Dermis microvascular lymphatic vessel endothelial cell (primary cell): ENCODE data around the gene POU3F2. TPM values are rescaled to one million over a fixed set of nuclear protein-coding genes. Genes with fewer than 3 reads are reported as not detected.

Experiments used
- DNase-seq, 2 donors: peaks; one replicate each; pipeline versions ENCODE4 v3.0.0 to v3.0.0-alpha.2; 2010; ENCODE audit warnings: low read depth in 2 of 2
- total RNA-seq: library from RNA; depleted of rRNA; stranded (reverse); fragments of >200 nt; gene quantifications from 2 replicates; pipeline ENCODE4 v1.2.1, GENCODE V29; 2014

Gene POU3F2
- total RNA-seq, 1 donor from 2014 or later, result not detected

DNA sequence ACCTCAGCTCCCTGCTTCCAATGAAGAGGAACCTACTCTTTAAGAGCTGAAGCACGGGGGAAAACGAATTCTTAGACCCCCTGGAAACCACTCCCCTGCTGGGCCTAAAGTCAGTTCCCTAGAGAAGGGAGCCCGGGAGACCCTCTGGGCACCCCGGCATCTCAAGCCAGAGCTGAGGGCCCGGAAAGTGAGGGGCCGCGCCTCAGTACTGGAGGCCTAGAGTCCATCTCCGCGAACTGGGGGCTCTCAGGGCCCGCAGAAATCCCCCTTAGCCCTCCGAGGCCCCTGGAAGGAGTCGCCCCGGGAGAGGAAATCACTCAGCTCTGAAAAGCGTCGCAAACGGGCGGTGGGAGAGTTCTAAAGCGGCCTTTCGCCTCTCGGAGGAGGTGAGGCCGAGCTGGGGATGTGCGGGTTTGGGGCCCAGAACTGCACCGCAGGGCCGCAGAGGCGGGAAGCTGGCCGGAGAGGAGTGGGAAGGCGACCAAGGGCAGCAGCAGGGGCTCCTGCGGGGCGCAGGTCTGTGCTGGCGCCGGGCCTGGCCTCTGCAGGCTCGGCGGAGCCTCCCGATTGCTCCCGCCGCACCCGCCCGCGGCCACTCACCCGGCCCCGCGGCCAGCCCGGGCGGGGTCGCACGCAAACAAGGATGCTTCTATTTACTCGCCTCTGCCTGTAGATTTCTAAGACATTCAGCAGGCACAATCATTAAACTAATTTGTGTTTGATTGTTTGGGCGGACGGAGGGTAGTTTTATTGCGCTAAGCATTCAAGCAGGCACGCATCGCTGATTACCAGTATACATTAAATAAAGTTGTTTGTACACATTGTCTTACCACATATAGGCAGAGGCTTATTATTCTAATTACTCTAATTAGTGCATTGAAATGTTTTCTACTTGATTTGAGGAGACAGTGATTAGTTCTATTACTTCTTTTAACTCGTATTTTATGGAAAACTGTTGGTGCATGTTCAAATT lies 9.2 kb downstream of the POU3F2 start:
- no peak for DNase-seq

DNA sequence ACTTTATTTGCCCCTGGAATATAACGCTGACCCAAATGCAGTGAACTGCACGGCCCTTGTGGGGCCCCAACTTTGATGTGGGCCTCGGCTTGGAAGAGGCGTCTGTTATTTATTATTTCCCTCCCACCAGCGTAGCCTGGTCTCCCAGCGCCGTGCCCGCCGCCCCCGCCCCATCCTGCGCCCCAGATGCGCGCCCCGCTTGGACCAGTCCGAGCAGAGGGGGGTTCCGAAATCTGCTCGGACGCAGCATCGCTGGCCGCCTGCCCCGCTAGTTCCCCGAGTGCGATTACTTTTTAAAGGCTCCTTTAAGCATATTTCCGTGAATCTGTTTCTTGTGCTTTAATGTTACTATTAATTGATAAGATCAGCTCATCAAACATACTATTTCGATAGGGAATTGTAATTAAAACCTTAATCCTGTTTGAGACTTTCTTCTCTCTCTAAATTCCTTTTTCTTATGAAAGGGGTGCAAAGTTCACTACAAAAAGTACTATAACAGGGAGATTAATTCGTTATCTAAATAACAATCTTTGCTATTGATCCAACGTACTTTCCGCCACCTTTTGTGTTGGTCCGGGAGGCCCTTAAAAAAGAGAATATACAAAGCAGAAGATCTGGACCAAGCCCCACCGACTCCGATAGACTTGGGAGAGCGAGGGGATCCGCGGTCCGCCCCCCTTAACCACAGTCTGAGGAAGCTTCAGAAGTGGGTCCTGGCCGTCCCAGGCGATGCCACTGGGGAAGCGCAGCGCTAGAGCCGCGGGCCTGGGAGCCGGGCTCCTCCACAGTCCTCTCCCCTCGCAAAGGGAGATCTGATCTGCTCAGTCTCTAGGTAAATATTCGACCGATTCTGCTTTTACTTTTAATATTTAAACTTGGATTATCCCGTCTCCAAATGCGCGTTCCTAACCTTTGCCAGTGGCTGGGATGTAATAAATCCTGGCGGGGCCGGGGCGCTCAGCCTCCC lies 10.2 kb downstream of the POU3F2 start:
- DNase-seq, result no peak

DNA sequence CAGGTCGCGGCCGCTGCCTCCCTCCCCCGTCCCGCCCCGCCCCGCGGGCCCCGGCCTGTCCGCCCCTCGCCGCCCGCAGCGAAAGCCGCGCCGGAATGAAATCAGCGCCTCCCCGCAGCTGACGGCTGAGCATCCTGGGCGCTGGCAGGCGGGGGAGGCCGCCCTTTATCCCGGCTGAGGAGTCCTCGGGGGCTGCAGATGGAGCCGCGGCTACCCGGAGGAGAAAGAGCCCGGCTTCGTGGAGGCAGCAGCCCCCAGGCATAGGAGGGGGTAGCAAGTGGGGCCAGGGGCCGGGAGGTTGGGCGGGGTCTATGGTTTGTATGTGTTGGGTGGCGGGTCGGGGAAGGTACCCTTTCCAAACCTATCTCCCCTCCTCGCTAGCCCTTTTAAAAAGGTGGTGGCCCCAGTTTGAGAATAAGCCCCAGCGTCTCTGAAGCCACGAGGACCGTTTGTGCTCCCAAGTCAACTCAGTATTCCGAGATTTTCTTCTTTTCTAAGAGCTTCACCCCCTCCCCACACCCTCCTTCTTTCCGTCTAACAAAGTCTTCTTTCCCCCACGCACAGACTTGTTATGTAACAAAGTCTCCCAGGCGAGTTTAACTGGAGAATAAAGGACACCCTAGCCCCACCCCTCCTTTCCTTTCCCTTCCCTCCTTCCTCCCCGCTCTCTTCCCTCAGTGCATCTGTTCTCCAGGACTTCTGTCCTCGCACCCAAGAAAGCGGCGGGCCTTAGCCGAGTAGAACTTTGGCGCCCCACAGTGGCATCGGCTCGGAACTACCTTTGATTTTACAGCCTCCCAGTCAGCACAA lies 11.0 kb downstream of the POU3F2 start:
- DNase-seq, result peak; percentile 31 to 71

DNA sequence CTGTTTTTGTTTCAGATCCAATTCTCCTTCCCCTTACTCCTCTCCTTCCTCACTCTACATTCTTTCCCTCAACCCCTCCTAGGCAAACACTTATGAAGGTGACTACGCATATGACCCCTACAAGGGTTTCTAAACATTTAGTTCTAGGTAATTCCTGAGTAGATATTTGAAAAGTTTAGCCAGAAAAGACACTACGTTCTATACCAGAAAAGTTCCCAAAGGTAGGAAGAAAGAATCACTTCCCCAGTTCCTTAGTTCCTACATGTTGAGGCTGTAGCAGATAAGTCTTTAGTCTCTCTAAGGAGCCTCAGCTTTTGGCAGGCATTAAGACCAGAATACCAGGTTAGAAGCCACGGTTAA lies 11.6 kb downstream of the POU3F2 start:
- no peak for DNase-seq

DNA sequence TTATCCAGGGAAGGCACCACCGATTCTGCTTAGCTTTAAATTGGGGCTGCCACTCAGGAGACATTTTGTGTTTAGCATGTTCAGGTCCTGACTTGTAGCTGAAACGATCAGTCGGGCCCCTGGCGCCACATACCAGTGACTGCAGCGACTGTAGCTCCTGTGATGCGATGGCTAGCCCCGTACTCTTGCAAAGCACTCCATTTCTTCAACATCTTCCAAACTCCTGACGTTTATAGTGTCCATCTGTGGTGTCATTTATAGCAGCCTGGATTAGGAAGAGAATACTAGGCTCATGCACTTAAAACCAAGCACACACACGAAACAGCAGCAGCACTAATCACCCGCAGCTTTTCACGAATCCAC lies 13.0 kb downstream of the POU3F2 start:
- no peak for DNase-seq

DNA sequence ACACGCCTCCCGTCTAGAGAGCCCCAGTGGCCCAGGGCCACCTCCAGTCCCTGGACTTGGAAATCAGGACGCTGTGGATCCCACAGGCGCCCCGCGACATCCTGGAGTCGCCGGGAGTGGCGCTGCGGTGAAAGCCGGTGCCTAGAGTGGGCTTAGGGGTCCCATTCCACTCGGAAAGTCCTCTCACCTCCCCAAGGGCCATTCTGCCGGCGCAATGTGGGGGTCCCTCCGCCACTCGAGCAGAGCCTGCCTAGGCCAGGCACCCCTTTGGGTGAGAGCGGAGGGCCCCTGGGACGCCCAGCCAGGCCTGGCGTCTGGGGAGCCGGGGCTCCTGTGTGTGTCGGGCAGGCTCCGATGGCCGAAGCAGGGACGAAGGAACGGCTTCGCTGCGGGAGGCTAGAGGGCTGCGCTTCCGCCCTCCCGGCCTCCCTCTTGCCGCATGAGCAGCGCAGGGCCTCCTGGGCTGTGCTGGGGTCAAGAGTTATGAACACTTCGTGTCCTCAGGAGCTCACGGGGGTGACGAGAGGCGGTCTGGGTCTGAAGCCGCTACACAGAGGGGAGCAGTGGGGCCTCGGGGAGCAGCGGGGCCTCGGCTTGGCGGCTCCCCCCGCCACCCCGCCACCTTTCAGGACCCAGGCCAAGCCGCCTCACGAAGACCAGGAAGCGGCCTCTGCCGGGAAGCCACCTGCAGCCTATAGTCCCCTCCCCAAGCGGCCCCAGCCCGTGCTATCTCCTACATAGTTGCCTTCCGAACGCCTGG lies 13.6 kb downstream of the POU3F2 start:
- DNase-seq, result no peak

DNA sequence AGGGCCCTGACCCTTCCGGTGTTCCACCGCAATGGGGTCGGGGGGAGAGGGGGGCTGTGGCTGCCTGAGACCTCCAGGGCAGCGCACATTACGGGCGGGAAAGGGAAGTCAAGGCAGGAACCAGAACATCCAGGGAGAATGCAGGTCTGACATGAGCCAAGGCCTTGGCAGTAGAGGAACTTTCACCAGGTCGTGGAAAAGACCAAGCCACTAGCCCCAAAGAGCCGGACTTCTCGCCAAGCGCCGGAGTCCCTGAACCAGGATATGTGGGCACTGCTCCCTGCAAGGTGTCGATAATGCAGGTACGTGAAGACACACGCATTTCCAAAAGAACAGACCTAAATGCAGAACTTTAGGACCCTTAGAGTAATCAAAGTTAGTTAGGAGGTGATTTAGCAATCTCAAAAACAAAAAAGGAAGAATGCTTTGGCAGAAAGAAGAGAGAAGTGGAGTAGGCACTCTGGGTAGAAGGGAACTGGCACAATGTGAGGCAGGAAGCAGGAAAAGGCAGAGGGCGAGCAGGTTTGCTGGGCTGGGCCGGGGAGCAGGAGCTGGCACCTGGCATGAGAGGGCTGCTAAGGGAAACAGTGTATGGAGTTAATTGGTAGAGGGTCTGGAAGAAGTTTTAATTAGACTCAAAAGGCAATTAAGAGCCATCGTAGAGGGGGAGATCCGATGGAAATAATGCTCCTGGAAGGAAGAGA lies 14.3 kb downstream of the POU3F2 start:
- no peak for DNase-seq

DNA sequence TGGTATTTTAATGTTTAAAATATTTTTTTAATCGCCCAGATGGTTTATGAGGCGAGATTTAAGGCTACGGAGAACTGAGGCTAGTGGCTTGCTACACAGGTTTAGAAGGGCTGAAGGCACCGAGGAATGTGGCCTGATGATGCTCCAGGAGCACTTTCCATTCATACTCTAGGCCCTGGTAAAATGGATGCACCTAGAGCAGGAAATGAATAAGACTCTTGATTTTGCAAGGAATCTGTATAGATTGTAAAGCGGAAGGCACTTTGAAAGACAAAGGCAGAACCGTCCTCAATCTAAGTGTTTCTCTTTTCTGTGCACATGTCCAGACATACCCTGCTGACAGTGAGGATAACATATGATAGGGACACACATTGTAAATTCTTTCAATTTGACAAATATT lies 30.1 kb downstream of the POU3F2 start:
- no peak for DNase-seq

DNA sequence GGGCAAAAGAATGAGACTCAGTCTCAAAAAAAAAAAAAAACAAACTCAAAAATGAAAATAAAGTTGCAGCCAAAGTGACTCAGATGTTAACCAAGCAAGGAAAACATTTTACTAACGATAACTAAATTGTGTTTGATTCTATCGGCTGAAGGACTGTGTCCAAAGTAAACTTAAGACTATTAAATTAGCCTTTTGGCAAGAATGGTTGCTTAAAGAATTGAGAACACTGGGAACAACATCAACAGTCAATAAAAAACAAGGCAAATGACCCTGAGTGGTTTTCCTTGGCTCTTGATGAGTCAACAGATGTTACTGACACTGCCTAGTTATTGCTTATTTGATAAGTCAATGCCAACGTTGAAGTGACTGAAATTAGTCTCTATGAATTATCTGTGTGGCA lies 36.7 kb downstream of the POU3F2 start:
- DNase-seq, result peak in 1 of 2 donors; percentile 34

DNA sequence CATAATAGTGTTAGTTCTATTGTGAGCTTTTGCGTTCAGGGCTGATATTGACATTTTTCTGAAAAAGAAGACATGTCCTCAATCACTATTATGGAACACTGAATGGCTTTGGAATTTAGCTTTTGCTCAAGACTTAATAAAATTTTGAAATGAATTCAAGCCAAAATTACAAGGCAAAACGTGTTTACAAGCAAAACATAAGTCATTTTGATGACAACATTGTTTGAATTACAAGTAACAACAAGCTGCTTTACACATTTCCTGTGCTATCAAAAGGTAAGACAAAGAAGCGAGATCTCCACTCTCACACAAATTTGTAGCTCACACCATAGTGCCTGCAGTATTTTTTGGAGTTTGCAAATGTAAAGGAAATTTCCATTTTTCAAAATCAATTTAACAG lies 37.4 kb downstream of the POU3F2 start:
- DNase-seq, result no peak

DNA sequence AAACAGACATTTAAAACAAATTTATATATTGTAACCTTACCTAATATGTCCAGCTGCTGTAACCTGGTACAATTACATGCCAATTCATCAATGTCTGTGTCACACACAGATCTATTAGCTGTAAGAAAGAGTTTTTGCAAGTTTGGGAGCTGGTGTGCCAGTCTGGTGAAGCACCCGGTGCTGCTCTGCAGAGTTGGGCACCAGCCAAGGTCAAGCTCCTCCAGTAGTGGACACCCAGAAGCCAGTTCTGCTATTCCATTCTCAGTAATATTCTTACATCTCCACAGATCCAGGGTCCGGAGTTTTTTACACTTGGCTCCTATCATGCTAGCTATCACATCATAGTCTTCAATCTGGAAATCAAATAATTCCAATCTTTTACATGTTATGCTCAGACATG lies 41.0 kb downstream of the POU3F2 start:
- DNase-seq, result no peak

DNA sequence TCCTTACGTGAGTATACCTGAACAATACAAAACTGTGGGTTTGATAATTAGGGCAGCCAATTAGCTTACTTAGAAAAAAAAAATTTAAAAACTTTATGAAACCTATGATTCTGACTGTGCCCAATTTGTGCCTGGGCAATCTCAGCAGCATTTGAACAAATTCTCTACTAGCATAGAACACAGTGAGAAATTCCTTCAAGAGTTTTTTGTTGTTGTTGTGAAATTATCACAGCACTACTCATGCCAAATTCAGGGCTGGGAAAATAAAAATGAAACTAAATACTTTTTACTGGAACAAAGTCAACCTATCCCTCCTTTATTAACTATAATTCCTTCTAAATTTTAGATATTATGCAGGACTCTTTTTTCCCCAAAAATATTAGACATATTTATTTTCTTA lies 42.9 kb downstream of the POU3F2 start:
- DNase-seq, result no peak

DNA sequence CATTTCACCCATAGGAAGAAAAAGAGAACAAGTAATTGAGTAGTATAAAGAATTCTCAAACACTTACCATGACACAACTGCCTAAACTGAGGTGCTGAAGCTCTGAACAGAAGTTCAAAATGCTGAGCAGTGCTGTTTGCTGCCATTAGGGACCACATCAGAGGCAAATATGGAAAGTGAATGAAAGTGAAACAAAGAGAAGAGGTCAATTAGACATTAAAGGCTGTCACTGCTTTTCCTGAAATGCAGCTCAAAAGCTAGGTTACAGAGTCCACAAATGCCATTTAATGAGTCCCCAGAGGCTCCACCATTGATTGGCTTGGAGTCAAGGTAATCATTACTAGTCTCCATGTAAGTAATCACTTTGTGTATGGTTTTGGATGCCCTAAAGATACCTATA lies 46.1 kb downstream of the POU3F2 start:
- DNase-seq, result no peak

DNA sequence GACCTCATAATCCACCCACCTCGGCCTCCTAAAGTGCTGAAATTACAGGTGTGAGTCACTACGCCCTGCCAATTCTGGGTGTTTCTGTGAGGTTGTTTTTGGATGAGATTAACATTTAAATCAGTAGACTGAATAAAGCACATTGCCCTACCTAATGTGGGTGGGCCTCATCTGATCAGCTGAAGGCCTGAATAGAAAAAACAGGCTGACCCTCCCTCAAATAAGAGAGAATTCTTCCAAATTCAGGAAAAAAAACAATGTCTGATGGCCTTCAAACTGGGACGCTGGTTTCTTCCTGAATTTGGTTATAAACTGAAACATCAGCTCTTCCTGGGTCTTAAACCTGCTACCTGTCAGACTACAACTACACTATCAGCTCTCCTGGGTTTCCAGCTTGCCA lies 51.0 kb downstream of the POU3F2 start:
- no peak for DNase-seq

DNA sequence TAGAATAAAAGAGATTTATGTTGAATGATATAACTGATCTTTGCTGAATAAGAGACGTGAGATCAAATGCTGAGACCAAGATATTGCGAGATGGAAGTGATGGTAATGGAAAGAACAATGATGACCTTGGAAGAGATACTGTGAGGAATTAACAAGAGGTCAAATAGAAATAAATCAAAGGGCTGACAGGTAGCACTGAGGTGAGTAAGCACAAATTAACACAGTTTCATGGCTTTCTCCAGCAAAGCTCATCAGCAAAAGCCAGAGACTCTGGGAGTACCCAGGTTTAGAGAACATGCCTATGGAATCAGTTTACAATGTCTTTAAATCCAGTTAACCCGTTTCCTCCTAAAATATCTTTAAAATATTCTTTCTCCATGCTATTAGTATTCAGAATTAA lies 53.3 kb downstream of the POU3F2 start:
- DNase-seq, result no peak

Other genes with a start within 250 kb of the POU3F2 start
- 8.3 and 12.3 TPM in 2 replicates for gene FBXL4, start 113.4 kb downstream of the POU3F2 start, total RNA-seq